ENCODE data around the gene FUT7. TPM values are rescaled to one million over a fixed set of nuclear protein-coding genes. Genes with fewer than 3 reads are reported as not detected.

The FUT7 gene
- total RNA-seq, 1 experiment from 2014 or later, result not detected

- no peak overlapping the region for H3T11ph ChIP-seq (ENCODE audit: low read length)
- H3K27me3 Mint-ChIP-seq (ENCODE audit: low read depth), result no peaks in the 10 kb centered on the region
- H3K9me3 Mint-ChIP-seq, result no peaks in the 10 kb centered on the region
These were observed 13.9 kb downstream of the FUT7 start for GRCh38 chr9:137017791-137018497.

More at GRCh38 chr9:137017791-137018497, 13.9 kb downstream of the FUT7 start:
- Histone ChIP-seq H2AFZ (ENCODE audit: low read length) (no peak overlapping the region), H4K8ac (replicated peaks; ENCODE audit: insufficient read length, low read depth, low read length) (no peak overlapping the region), H3K79me2 (ENCODE audit: insufficient read depth, low read length) (no peaks in the 10 kb centered on the region), H3K4ac (ENCODE audit: low read depth, low read length) (no peak overlapping the region), H2BK15ac (ENCODE audit: low read depth, low read length) (no peak overlapping the region), H3K18ac (ENCODE audit: insufficient read length, low read depth, low read length) (no peak overlapping the region), H2BK5ac (ENCODE audit: insufficient read length, low read length) (no peak overlapping the region), H4K20me1 (ENCODE audit: control insufficient read depth, insufficient read depth, insufficient read length) (no peaks in the 10 kb centered on the region), H4K91ac (ENCODE audit: insufficient read length, low read depth, low read length) (no peak overlapping the region), H3K27me3 (ENCODE audit: insufficient read depth, low read length) (no peaks in the 10 kb centered on the region), H4K5ac (ENCODE audit: insufficient read length, low read depth, low read length) (no peak overlapping the region), H3K14ac (ENCODE audit: insufficient read depth, low read length) (no peak overlapping the region), H3K9me3 (ENCODE audit: control insufficient read depth, low read depth, low read length) (no peaks in the 10 kb centered on the region), H3K56ac (ENCODE audit: insufficient read length, low read depth, low read length) (no peak overlapping the region), H3K23me2 (ENCODE audit: insufficient read length, low read depth, low read length, poor library complexity, severe bottlenecking) (no peaks in the 10 kb centered on the region), H3K4me2 (ENCODE audit: insufficient read depth, insufficient read length, low read length) (no peak overlapping the region), H2AK5ac (ENCODE audit: insufficient read length, low read length) (no peak overlapping the region), H3K27ac (ENCODE audit: insufficient read length, low read depth, low read length) (no peak overlapping the region), H2BK120ac (ENCODE audit: low read depth, low read length, poor library complexity, severe bottlenecking) (no peak overlapping the region), H3K23ac (ENCODE audit: insufficient read length, low read depth, low read length) (no peak overlapping the region), H3K4me1 (ENCODE audit: insufficient read depth, low read length) (no peaks in the 10 kb centered on the region), H3K9ac (ENCODE audit: extremely low read depth, insufficient read length, low read length) (no peak overlapping the region), H2BK20ac (ENCODE audit: low read depth, low read length, poor library complexity, severe bottlenecking) (no peak overlapping the region), H2BK12ac (ENCODE audit: insufficient read length, low read depth, low read length) (no peak overlapping the region), H3K79me1 (ENCODE audit: insufficient read depth, low read depth, low read length, poor library complexity, severe bottlenecking) (no peaks in the 10 kb centered on the region)
- WGBS (ENCODE audit: extremely low coverage, insufficient read length, low lambda C conversion rate), result no CpG with 5 or more reads among the region's 45 CpGs
- Mint-ChIP-seq H3K27ac (no peak overlapping the region), H3K36me3 (ENCODE audit: insufficient read depth in 1 of 3, low read depth in 3 of 3) (peaks cover 4 to 13% (median 6%) of the 10 kb centered on the region in 3 experiments; a peak in 4 of 7 replicates), H3K4me1 (peaks cover 2 to 5% of the 10 kb centered on the region in 2 experiments; a peak in 3 of 4 replicates), H3K4me3 (no peak overlapping the region)
- TF ChIP-seq CTCF (conservative IDR thresholded peaks at IDR 0.05), result no peak
- DNase-seq, result peak; percentile 61

Measured in H9 (cell line).